ENCODE data around the gene GNAZ.
"Not testable (repeated sequence)": the region's sequence is repeated elsewhere in the genome, so short reads cannot be mapped to it uniquely, and the experiment has no call there.

GNAZ gene

DNA sequence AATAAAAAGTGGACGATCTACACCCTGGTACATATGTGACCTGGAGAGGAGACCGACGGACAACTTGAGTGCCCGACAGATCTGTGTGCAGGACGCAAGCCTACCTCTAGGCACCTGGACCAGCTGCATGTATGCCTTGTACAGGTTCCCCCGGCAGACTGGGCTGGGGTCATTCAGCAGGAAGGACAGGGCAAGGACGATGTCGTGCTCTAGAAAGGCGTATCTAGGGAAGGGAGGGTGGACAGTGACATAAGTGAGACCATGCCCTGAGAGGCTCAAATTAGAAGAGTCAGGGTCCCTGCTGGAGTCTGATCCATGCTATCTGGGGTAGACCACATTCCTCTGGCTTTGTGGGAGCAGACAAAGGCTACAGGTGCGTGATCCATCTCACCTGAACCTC, 63.6 kb downstream of the GNAZ start:
- no peak for DNase-seq (ENCODE audit: low read depth in 2 of 2)

DNA sequence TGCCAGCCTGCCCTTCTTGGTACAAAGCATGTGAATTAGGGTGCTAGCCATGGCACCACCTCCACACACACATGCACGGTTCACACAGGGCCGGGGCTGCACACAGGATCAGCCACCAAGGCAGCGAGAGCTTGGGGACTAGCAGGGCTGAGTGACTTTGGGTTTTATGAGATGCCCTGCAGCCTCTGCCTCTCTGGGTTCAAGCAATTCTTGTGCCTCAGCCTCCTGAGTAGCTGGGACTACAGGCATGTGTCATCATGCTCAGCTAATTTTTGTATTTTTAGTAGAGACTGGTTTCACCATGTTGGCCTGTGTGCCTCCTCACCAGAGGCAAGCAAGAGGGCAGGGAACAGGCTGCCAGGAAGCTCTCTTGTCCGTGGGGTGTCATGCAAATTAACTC, 66.7 kb downstream of the GNAZ start:
- not testable (repeated sequence) for DNase-seq (ENCODE audit: low read depth in 2 of 2)

DNA sequence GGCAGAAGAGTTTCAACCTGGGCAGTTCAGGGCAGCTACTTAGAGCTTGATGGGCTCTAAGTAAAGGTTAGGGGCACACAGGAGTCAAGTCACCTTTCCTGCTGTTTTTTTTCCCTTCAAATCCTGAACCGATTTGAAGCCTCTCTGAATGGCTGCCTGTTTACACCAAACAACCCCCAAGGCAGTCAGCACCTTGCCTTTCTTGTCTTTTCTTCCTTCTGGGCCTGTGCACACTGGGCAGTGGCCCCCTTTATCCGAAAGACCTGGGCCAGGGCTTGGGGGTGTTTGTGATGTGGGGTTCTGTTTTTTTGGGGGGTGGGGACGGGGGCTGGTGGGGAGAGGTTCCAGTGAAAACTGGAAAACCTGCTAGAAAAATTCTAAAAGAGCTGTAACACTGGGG, 67.1 kb downstream of the GNAZ start:
- DNase-seq (ENCODE audit: low read depth in 2 of 2): no peak

GRCh38 chr22:23137905-23138561, 67.7 kb downstream of the GNAZ start:
- no peak for DNase-seq (ENCODE audit: low read depth in 2 of 2)

DNA sequence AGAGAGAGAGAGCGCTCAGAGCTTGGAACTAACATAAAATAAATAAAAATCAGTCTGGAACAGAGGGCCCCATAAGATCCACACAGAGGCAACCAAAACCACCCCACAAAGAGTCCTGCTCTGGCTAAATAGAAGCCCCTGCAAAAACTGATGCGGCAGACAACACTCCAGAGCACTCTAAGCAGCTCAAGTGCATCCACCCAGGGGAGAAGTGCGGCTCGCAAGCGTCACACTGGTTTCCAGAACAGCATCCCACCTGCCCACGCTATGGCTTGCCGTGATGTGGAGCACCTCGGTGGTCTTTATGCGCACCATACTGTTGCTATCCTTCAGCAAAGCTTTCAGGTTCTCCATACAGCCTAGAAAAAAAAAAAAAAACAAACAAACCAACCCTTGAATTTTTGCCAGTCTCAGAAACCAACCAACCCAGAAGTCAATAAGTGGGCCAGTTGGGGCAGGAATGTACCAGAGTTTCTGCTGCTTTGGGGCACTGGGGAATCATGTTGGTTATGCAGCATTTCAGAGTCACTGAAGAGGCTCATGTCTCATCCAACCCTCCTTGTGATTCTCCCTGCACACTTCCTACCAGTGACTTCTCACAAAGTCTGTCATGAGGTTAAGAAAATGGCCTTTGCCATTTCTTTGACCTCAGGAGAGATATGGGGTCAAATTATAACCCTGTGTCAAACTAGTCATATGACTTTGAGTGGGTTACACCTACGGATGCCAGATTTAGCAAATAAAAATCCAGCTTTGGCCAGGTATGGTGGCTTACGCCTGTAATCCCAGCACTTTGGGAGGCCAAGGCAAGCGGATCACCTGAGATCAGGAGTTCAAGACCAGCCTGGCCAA, 68.5 kb downstream of the GNAZ start:
- no peak for DNase-seq (ENCODE audit: low read depth in 2 of 2)

- no peak for DNase-seq (ENCODE audit: low read depth in 2 of 2)
Observed at GRCh38 chr22:23140385-23140784, 70.1 kb downstream of the GNAZ start.

- DNase-seq (ENCODE audit: low read depth in 2 of 2): no peak
Observed at GRCh38 chr22:23142546-23143105, 72.3 kb downstream of the GNAZ start.

- no peak for DNase-seq (ENCODE audit: low read depth in 2 of 2)
Observed at GRCh38 chr22:23143119-23143518, 72.8 kb downstream of the GNAZ start.

DNA sequence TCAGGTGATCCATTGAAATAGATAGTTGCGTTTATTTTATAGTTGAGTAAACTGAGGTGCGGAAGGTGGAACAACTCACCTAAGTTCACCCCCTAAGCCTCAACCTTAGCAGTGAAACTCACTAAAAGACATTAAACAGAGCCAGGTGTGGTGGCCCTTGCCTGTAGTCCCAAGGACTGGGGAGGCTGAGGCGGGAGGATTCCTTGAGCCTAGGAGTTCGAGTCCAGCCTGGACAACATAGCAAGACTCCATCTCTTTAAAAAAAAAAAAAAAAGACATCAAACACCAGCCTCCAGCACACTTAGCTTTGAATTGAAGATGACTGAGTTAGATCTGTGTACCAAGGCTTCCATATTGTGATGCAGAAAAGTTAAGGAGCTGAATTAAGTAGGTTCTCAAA, 74.1 kb downstream of the GNAZ start:
- no peak for DNase-seq (ENCODE audit: low read depth in 2 of 2)

DNA sequence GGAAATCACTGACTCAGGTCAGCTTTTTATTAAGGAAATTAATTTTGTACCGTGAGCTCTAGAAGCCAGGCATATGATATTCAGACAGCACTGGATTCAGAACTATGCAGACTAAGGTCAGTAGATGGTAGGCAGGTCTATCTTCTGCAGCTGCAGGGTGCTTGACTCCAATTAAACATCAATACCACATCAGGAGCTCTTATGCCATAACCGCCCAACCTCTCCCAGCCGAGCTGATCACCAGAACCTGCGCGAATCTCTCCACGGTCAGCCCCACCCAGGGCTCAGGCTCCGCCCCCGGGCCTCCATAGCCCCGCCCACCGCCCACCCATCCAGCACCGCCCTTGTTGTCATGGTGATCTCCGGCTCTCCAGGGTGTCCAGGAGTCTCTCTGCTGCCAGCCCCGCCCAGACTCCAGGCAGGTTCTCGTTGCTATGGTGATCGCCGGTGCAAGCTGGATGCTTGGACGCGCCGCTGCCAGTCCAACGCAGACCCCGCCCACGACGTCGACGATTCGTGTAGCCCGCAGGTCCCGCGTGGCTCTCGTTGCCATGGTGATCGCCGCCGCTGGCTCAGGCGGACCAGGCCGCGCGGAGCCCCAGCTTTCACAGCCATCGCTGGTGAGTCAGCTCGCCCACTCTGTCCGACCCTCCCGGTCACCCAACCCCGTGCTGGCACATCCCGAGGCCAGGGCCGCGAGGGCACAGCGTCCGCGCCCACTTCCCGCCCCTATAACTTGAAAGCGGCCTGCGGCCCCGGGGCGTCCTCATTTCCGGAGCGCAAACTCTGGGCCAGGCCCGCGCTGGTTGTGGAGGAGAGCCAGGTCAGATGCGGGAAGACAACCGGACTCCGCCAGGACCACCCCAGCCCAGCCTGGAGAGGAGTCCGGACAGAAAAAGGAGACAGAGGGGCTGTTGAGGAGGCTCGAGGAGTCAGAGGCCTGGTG, 74.9 kb downstream of the GNAZ start, which contains the start of gene RAB36:
Gene RAB36, plus strand, starts transcription at position 546 of the 946 bp plus-strand sequence. CDS start 1,140 bp downstream, outside the sequence.
- DNase-seq (ENCODE audit: low read depth in 2 of 2): peak; percentile 61 to 65

- no peak for DNase-seq (ENCODE audit: low read depth in 2 of 2)
Observed at GRCh38 chr22:23145878-23146470, 75.7 kb downstream of the GNAZ start.

GRCh38 chr22:23146478-23147205, 76.3 kb downstream of the GNAZ start:
- no peak for DNase-seq (ENCODE audit: low read depth in 2 of 2)

GRCh38 chr22:23147617-23148387, 77.5 kb downstream of the GNAZ start:
- DNase-seq (ENCODE audit: low read depth in 2 of 2): no peak

DNA sequence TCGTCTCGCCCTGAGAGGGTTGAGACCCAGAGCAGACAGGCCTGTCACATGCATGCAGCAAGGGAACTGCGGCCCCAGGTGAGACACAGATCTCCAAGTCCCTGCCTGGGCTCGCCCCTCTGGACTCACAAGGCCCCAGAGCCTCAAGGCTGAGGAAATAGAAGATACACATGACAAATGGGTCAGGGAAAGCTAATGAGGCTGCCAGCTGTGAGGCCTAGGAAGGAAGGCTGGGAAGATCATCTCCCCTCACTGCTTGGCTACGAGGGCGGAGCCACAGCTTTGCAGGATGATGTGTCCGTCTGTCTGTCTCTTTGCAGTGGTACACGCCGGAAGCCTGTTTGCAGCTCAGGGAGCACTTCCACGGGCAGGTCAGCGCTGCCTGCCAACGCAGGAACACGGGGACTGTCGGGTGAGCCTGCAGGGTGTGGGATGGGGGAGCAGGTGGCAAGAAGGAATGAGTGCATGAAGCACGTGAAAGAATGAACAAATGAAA, 79.5 kb downstream of the GNAZ start:
- DNase-seq (ENCODE audit: low read depth in 2 of 2): no peak

GRCh38 chr22:23150762-23151161, 80.4 kb downstream of the GNAZ start:
- no peak for DNase-seq (ENCODE audit: low read depth in 2 of 2)

DNA sequence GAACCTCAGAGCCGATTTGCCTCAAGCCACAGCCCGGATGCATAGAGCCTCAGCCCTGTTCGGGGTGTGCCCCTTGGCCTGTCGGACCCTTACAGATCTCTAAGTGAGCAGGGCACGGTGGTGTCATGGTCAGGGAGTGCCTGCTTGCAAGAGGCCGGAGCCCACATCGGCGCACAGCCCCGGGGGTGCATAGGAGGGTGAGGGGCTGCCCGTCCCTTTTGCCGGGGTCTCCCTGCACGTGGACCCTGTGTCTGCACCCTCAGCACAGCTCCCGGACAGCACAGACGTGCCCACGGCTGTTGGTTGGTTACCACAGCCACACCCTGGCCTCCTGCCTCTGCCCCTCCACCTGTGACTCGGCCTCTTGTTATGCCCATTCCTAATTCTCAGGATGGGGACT, 81.5 kb downstream of the GNAZ start:
- no peak for DNase-seq (ENCODE audit: low read depth in 2 of 2)

GRCh38 chr22:23152238-23153114, 82.2 kb downstream of the GNAZ start:
- DNase-seq (ENCODE audit: low read depth in 2 of 2): no peak

GRCh38 chr22:23153994-23154393, 83.7 kb downstream of the GNAZ start:
- no peak for DNase-seq (ENCODE audit: low read depth in 2 of 2)

- DNase-seq (ENCODE audit: low read depth in 2 of 2): no peak
Observed at GRCh38 chr22:23154461-23154860, 84.1 kb downstream of the GNAZ start.
